Measurements from ENCODE around the gene EXOSC5. TPM values are rescaled to one million over a fixed set of nuclear protein-coding genes. Genes with fewer than 3 reads are reported as not detected.

Gene EXOSC5
- total and polyA plus RNA-seq, 9 of the 15 experiments (the other 6 are each of a cell fraction or from before 2014, with no cell fraction given): 10.9 to 75.5 (median 37.8) TPM

- TF ChIP-seq TARDBP (IDR thresholded peaks at IDR 0.05) (no peak), CBX1 (IDR thresholded peaks at IDR 0.05; ENCODE audit: low read depth) (no peak), ZNF121 (CRISPR knock-in tag; conservative IDR thresholded peaks at IDR 0.05) (no peak), ZSCAN29 (IDR thresholded peaks at IDR 0.05) (no peak), ZC3H8 (IDR thresholded peaks at IDR 0.05) (no peak), PHF21A (IDR thresholded peaks at IDR 0.05; ENCODE audit: borderline replicate concordance, low read depth) (no peak), HOMEZ (CRISPR knock-in tag; IDR thresholded peaks at IDR 0.05) (no peak), HIVEP1 (CRISPR knock-in tag; IDR thresholded peaks at IDR 0.05) (no peak), MITF (IDR thresholded peaks at IDR 0.05) (no peak), ID3 (CRISPR knock-in tag; IDR thresholded peaks at IDR 0.05) (no peak), ID3 (tag; IDR thresholded peaks at IDR 0.05) (no peak), ZNF146 (CRISPR knock-in tag; IDR thresholded peaks at IDR 0.05; ENCODE audit: unreplicated experiment) (no peak), NCOA4 (IDR thresholded peaks at IDR 0.05; ENCODE audit: partially characterized antibody) (no peak), BDP1 (IDR thresholded peaks at IDR 0.05; ENCODE audit: insufficient read depth, insufficient read length) (no peak), GABPA (tag; conservative IDR thresholded peaks at IDR 0.05; ENCODE audit: low read depth) (no peak), NFYB (IDR thresholded peaks at IDR 0.05; ENCODE audit: extremely low read depth, insufficient read length) (no peak), SREBF2 (CRISPR knock-in tag; IDR thresholded peaks at IDR 0.05) (no peak), DLX4 (CRISPR knock-in tag; IDR thresholded peaks at IDR 0.05) (no peak)
Measured at GRCh38 chr19:41350735-41351338, 46.3 kb downstream of the EXOSC5 start (continued).
